HS-5 (cell line): ENCODE measurements around the gene PARP9.

ENCODE experiments used
- DNase-seq: peaks from one replicate; pipeline ENCODE4 v3.0.0-alpha.2; 2012; ENCODE audit warnings: low read depth

PARP9 gene

GRCh38 chr3:122564155-122564912 is at the start of gene PARP9, which contains the start of gene DTX3L:
PARP9 (minus strand) TSS chr3:122564300; CDS start chr3:122559620, 4,680 bp downstream.
DTX3L (plus strand) TSS chr3:122564338; CDS start chr3:122564427, 89 bp downstream.
- DNase-seq, result peak; percentile 33

DNA sequence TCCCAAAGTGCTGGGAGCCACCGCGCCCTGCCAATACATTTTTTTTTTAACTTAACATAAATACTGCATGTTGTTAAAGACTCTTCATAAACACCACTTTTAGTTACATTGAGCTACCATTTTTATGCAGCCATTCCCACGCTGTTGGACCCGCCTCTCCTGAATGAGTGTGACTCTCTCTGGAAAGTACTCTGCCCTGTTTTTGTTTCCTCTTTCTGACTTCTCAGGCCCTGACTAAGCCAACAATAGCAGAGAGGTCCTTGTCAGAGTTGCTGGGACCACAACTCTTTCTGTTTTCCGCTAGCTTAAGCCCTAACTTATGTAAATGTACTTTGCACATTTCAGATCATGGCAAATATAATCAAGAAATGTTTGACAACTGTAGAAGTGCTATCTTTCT is 48.6 kb upstream of the PARP9 start:
- no peak for DNase-seq

DNA sequence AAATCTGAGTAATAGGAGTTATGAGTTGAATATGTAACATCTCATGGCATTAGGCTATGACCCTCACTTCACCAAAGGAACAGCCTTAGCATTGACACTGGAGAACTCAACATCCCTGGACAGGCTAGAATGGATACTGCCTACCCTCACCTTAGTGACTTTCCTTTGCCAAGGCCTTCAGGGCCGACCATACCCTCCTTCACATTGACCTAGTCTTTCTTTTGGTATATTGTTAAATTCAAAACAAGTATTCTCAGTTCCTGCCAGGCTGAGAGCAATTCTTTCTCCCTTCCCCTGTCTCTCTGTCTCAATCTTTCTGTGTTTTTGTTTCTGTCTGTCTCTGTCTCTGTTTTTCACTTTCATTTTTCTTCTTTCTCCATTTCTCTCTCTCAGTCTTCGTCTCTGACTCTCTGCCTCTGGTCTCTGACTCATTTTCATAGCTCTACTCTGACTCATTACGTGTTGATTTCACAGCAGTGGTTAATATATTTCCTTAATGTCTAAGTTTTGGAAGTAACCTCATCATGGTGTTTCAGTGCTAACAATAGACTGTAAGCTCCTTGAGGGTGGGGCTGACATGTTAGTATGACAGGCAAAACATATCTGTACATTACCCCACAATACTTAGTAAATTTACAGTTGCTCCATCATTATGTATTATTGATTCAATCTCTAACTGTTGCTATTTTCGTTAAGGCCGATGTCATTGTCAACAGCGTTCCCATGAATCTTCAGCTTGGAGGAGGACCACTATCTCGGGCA is 45.9 kb upstream of the PARP9 start:
- peak; percentile 71 for DNase-seq

- no peak for DNase-seq
Measured at GRCh38 chr3:122608916-122609315, 44.8 kb upstream of the PARP9 start.

DNA sequence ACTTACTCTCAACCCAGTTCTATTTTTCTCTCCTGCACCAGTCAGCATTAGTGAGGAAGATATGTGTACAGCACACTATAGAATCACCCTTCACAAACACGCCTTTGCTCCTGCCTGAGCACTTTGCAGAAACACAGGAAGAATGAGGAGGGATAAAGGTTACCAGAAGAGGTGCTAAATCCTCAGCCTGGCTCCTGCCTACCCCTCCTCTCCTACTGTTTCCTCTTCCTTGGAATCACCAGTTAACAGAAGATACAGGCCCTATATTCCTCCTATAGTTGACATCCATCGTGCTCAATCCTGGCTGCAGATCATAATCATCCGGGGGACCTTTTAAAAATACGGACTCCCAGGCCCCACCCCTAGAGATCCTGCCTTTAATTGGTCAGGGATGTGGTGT is 42.2 kb upstream of the PARP9 start:
- DNase-seq, result no peak

- DNase-seq, result no peak
Measured at GRCh38 chr3:122603056-122603455, 39.0 kb upstream of the PARP9 start.

DNA sequence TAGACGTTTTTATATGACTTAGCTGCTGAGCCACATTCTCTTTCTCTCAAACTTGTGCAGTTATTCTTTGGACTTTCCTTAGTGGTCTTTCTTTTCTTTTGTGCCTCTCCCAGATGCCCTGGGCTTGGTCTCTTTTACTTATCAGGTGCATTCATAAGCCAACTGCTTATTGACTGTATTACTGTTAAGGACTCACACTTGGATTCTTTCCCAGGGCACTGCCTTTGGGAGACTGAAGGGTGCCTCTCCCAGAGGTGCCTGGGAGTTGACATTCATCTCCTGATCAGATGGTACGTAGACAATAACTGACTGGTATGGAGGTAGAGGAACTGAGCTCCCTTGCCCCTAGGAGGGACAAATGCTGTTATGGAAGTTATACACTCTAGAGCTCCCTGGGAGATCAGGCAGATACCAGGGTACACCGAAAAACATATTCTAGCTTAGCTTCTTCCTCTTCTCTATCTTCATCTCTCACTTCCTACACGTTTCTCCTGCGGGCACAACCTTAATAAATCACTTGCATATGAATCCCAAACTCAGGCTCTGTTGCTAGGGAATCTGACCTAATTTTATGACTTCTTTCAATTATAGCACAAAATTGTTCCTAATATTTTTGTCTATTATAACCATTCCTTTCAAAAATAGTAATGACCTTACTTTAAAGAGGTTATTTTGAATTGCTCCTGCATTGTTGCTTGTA is 38.1 kb upstream of the PARP9 start:
- DNase-seq, result no peak

GRCh38 chr3:122598556-122598955 is 34.5 kb upstream of the PARP9 start:
- DNase-seq, result no peak

DNA sequence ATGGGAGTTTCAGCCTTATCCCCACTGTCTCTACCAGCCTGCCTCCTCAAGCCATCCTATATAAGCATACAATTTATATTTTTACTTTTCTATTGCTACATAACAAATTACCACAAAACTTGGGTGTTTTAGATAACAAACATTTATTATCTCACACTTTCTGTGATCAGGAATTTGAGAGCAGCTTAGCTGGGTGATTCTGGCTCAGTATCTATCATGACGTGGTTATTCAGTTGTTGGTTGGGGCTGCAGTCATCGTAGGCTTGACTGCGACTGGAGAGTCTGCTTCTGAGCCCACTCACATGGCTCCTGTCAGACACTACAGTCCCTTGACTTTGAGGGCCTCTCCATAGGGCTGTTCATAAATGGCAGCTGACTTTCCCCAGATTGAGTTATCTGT is 34.1 kb upstream of the PARP9 start:
- DNase-seq, result no peak

DNA sequence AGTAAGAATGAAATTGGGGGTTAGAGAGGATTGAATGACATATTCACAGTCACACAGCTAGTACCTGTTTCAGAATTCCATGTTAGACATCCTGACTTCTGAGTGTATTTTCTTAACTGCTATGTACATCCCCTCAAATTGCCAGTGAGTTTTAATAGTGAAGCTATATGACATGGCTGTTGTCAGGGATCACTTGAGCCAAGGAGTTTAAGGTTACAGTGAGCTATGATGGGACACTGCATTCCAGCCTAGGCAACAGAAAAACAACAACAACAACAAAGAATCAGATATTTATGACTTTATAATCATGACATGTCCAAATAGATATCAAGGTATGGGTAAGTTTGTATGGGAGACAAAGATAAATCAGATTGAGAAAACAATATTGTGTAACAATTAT is 29.9 kb upstream of the PARP9 start:
- DNase-seq, result no peak

- no peak for DNase-seq
Measured at GRCh38 chr3:122590610-122591009, 26.5 kb upstream of the PARP9 start.

DNA sequence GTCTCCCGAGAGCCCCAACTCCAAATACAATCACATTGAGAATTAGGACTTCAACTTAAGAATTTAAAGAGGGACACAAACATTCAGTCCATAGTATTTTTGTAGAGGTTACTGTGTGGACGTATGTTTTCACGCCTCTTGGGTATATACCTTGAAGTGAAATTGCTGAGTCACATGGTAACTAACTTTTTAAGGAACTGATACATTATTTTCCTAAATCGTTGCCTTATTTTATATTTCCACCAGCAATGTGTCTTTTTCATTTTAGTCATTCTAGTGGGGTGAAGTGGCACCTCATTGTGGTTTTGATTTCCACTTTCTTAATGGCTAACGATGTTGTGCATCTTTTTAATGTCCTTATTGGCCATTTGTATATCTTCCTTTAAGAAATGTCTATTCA is 25.2 kb upstream of the PARP9 start:
- no peak for DNase-seq

GRCh38 chr3:122587572-122587971 is 23.5 kb upstream of the PARP9 start:
- DNase-seq, result no peak

GRCh38 chr3:122586773-122587485 is 22.8 kb upstream of the PARP9 start:
- DNase-seq, result no peak

DNA sequence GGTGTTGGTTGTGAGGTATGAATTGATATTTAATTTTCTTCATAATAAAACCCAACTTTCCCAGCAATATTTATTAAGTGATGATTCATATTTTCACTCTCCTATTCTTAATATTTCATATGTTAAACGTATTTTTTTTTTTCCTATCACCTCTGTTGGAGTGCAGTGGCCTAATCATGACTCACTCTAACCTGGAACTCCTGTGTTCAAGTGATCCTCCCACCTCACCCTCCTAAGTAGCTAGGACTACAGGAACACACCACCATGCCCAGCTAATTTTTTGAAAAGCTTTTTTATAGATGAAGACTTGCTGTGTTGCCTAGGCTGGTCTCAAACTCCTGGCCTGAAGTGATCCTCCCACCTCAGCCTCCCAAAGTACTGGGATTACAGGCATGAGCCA is 22.0 kb upstream of the PARP9 start:
- DNase-seq, result no peak

- no peak for DNase-seq
Measured at GRCh38 chr3:122582390-122582789, 18.3 kb upstream of the PARP9 start.

GRCh38 chr3:122581622-122582021 is 17.5 kb upstream of the PARP9 start:
- DNase-seq, result no peak

DNA sequence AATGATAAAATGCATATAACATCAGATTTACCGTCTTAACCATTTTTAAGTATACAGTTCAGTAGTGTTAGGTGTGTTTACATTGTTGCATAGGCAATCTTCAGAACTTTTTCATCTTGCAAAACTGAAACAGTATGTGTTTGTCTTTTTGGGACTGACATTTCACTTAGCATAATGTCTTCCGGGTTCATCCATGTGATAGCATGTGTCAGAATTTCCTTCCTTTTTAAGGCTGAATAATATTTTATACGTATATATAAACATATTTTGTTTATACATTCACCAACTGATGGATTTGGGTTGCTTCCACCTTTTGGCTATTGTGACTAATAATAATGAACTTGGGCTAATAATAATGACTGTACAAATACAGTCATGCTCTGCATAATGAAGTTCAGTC is 16.4 kb upstream of the PARP9 start:
- no peak for DNase-seq

DNA sequence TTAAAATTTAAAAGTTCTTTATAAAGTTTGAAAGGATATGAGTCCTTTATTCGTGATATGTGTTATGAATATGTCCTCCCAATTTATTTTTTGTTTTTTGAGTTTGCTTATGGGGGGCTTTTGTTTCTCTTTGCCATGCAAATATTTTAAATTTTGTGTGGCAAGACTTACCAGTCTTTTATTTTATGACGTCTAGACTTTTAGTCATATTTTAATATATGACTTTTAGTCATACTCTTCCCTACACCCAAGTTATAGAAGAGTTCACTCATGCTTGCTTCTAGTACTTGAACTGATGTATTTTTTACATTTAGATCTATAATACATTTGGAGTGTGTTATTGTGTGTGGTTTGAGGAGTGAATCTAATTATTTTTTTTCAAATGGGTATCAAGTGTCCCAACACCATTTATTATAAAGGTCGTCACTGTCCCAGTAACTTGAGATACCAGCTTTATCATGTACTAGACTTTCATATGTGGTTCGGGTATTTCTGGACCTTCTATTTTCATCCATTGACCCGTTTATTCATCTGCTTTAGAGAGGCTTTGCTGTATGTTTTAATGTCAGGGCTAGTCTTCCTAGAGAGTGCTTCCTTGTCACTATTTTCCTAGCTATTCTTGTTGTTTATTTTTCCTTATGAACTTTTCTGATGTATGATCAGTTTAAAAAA is 14.1 kb upstream of the PARP9 start:
- DNase-seq, result no peak

- no peak for DNase-seq
Measured at GRCh38 chr3:122577409-122578031, 13.4 kb upstream of the PARP9 start, which contains the start of gene PARP15. PARP15 (plus strand) TSS chr3:122577650; CDS start chr3:122577668, 18 bp downstream.
